ENCODE measurements around the gene CAPN13.

Gene CAPN13

DNA sequence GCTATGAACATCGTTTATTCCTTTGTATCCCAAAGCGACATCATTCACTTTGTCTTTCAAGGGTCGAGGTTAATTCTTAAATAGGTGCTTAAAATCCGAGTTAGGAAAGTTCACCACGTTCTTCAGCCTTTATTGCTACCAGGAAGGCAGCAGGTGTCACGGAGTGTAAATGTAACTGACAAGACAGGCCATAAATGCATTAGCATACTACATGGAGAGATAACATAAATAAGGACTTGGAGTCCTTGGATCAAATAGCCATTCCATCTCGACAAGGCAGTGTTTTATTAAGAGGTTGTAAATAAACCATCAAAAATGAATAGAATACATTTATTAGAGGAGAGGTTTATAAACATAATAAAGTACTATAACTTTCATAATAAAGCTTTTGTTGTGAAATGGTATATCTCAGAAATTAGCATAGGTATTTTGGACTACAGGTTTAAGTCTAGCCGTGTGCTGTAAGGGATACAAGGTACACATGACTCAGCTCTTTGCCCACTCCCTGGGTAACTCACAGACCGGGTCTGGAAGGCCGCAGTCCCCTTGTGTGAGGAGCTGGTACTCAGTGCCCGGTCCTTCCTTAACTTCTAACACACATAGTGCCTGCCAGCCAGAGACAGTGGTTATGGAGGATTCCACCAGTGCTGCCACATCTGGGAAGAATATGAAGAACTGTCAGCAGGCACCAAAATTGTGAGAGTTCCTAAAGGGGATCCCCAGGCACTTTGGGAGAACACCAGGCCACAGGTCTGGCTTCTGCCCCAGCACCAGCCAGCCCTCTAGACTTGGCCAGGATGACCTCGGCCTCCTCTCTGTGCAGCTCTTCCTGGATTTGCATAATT, 29.4 kb downstream of the CAPN13 start:
- Histone ChIP-seq H3K27ac (ENCODE audit: low read depth, low read length) (no peak overlapping the region), H3K27me3 (ENCODE audit: control insufficient read depth, low read length) (0 out of 2 replicates have a peak, but pooled peaks cover 7% of the 10 kb centered on the region), H3K9me3 (ENCODE audit: control insufficient read depth, insufficient read depth, low read length) (no peaks in the 10 kb centered on the region), H3F3A (ENCODE audit: control insufficient read depth, insufficient read depth) (no peaks in the 10 kb centered on the region), H3K4me2 (ENCODE audit: low read length) (no peak overlapping the region), H4K20me1 (ENCODE audit: control insufficient read depth, insufficient read depth, low read depth, low read length) (no peaks in the 10 kb centered on the region), H3K79me2 (ENCODE audit: control insufficient read depth, low read length) (no peaks in the 10 kb centered on the region), H3K4me1 (ENCODE audit: control insufficient read depth, low read length) (no peaks in the 10 kb centered on the region), H3K4me3 (ENCODE audit: low read length) (no peak overlapping the region), H3K9me2 (replicated peaks; ENCODE audit: control insufficient read depth, low read length) (no peaks in the 10 kb centered on the region), H3K36me3 (ENCODE audit: control insufficient read depth, low read length) (no peaks in the 10 kb centered on the region)
- TF ChIP-seq EZH2phosphoT487 (IDR thresholded peaks at IDR 0.05; ENCODE audit: borderline replicate concordance, low read length) = no peak
- TF ChIP-seq, protein P1, sequence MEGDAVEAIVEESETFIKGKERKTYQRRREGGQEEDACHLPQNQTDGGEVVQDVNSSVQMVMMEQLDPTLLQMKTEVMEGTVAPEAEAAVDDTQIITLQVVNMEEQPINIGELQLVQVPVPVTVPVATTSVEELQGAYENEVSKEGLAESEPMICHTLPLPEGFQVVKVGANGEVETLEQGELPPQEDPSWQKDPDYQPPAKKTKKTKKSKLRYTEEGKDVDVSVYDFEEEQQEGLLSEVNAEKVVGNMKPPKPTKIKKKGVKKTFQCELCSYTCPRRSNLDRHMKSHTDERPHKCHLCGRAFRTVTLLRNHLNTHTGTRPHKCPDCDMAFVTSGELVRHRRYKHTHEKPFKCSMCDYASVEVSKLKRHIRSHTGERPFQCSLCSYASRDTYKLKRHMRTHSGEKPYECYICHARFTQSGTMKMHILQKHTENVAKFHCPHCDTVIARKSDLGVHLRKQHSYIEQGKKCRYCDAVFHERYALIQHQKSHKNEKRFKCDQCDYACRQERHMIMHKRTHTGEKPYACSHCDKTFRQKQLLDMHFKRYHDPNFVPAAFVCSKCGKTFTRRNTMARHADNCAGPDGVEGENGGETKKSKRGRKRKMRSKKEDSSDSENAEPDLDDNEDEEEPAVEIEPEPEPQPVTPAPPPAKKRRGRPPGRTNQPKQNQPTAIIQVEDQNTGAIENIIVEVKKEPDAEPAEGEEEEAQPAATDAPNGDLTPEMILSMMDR (IDR thresholded peaks at IDR 0.05; ENCODE audit: low read depth, low read length, poor library complexity, severe bottlenecking) = no peak

DNA sequence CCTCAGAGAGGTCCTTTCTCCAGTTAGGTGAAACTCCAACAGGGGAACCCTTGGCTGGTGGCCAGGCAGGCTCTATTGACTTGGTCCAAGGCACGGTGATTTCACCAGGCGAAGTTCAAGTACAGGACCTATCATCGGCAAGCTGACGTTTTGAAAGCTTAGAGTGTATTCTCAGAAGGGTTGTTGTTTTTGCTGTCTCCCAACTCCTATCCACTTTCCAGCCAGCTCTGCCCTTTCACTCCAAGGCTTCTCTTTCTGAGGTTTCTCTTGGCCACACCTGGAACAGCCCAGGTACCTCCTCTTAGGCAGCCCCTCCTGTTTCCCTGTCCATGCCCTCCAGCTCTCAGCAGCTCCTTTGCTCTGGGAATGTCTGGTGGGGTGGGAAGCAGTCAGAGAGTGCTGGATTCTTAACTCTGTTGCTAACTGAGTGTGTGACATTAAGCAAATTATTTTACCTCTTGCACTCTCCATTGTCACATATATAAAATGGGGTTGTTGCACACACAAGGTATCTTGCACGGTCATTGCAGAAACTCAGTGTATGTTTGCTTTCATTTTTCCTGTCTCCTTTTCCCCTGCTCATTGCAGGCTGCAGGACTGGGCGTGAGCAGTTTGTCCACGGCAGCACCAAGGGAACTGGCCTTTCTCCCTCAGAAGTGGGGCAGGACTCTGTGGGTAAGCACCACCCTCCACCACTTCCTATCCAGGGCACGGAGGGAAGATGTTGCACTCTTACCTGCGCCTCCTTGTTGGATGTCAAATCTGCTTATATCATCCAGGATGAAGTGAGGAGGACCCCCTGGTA, 30.2 kb downstream of the CAPN13 start:
- no peaks in the 10 kb centered on the region for H3K79me2 ChIP-seq (ENCODE audit: control insufficient read depth, low read length)
- no peak overlapping the region for H3K4me2 ChIP-seq (ENCODE audit: low read length)
- no peak overlapping the region for H3K4me3 ChIP-seq (ENCODE audit: low read length)

DNA sequence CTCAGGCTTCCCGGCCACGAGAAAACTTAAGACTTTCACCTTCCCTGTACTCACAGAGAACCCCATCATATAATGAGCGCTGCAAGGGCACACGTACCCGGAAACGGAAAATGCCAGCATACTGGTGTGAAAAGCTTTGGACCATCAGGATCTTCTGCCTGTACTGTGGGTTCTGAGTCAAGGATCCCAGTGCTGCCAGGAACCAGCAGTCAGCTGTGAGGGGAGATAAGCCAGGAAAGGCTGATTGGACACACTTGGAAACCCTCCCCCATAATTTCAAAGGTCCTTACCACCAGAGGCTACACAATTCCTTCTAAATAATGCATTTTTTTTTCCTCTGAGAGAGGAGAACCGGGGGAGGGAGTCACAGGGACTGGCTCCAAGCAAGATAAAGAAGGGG, 31.4 kb downstream of the CAPN13 start:
- Histone ChIP-seq H3K79me2 (ENCODE audit: control insufficient read depth, low read length) (no peaks in the 10 kb centered on the region), H3K27ac (ENCODE audit: low read depth, low read length) (no peak overlapping the region), H3K4me2 (ENCODE audit: low read length) (no peak overlapping the region), H3K4me1 (ENCODE audit: control insufficient read depth, low read length) (no peaks in the 10 kb centered on the region), H3K9me2 (replicated peaks; ENCODE audit: control insufficient read depth, low read length) (no peaks in the 10 kb centered on the region), H3K9me3 (ENCODE audit: control insufficient read depth, insufficient read depth, low read length) (no peaks in the 10 kb centered on the region), H3K36me3 (ENCODE audit: control insufficient read depth, low read length) (no peaks in the 10 kb centered on the region), H3F3A (ENCODE audit: control insufficient read depth, insufficient read depth) (no peaks in the 10 kb centered on the region), H3K4me3 (ENCODE audit: low read length) (no peak overlapping the region), H3K27me3 (ENCODE audit: control insufficient read depth, low read length) (0 out of 2 replicates have a peak, but pooled peaks cover 7% of the 10 kb centered on the region), H4K20me1 (ENCODE audit: control insufficient read depth, insufficient read depth, low read depth, low read length) (no peaks in the 10 kb centered on the region)
- no peak for TF ChIP-seq EZH2phosphoT487 (IDR thresholded peaks at IDR 0.05; ENCODE audit: borderline replicate concordance, low read length)
- TF ChIP-seq, protein P1 (IDR thresholded peaks at IDR 0.05; ENCODE audit: low read depth, low read length, poor library complexity, severe bottlenecking) = no peak

More for the DNA sequence above, 30.2 kb downstream of the CAPN13 start:
- Histone ChIP-seq H3K9me2 (replicated peaks; ENCODE audit: control insufficient read depth, low read length) (no peaks in the 10 kb centered on the region), H3K4me1 (ENCODE audit: control insufficient read depth, low read length) (no peaks in the 10 kb centered on the region), H4K20me1 (ENCODE audit: control insufficient read depth, insufficient read depth, low read depth, low read length) (no peaks in the 10 kb centered on the region), H3K36me3 (ENCODE audit: control insufficient read depth, low read length) (no peaks in the 10 kb centered on the region), H3K9me3 (ENCODE audit: control insufficient read depth, insufficient read depth, low read length) (no peaks in the 10 kb centered on the region), H3F3A (ENCODE audit: control insufficient read depth, insufficient read depth) (no peaks in the 10 kb centered on the region), H3K27me3 (ENCODE audit: control insufficient read depth, low read length) (0 out of 2 replicates have a peak, but pooled peaks cover 7% of the 10 kb centered on the region), H3K27ac (ENCODE audit: low read depth, low read length) (no peak overlapping the region)
- TF ChIP-seq EZH2phosphoT487 (IDR thresholded peaks at IDR 0.05; ENCODE audit: borderline replicate concordance, low read length) = no peak
- TF ChIP-seq, protein P1 (IDR thresholded peaks at IDR 0.05; ENCODE audit: low read depth, low read length, poor library complexity, severe bottlenecking) = no peak
